ENCODE measurements around the gene DPY19L3. TPM values are rescaled to one million over a fixed set of nuclear protein-coding genes. Genes with fewer than 3 reads are reported as not detected.

DPY19L3 gene
- total RNA-seq, 4 donors from 2014 or later, result 2.3 to 9.9 (median 7.5) TPM

DNA sequence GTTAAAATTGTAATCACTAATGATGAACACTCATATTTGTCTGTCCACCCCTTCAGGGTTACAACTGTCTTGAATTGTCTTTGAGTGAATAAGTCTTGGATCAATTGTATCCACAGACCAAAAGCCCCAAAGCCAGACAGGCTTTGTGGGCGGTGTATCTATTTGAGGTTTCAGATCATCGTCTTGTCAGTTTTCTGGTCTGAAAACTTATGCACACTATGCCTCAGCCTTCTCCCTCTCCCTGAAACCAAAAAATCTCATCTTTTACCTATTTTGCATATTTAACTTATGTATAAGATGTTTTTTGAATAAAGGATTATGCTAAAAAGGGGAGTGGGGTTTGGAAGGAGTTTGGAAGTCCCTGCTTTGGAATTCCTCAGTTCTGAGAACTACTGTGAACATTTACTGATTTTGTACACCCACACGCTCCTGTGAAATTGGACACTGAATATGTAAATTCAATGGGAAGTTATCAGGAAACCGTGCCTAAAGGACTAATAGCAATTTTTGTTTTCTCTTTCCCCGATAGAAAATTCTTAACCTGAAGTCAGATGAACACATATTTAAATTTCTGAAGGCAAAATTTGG lies 52.1 kb downstream of the DPY19L3 start:
- ATAC-seq (no peak), DNase-seq (no peak)
- H3K27ac ChIP-seq, result no peak overlapping the region
- peaks cover 0 to 8% of the 10 kb centered on the region in 2 donors for H3K36me3 ChIP-seq
- no peak for TF ChIP-seq POLR2A (IDR thresholded peaks at IDR 0.05)
- no peak for TF ChIP-seq CTCF (IDR thresholded peaks at IDR 0.05 in 4 of 5, conservative IDR thresholded peaks at IDR 0.05 in 1 of 5)
- no peaks in the 10 kb centered on the region for H3K9me3 ChIP-seq
- intact Hi-C loops (cut with DNase I; ENCODE audit: low total_unique reads) (no loop called here), in situ Hi-C loops (cut with MboI; ENCODE audit: low sequenced_read_pairs in 4 of 4) (no loop called here)
- H3K4me3 ChIP-seq, result no peak overlapping the region
- H3K27me3 ChIP-seq, result no peaks in the 10 kb centered on the region
- no peaks in the 10 kb centered on the region for H3K4me1 ChIP-seq

GRCh38 chr19:32458500-32459123 lies 53.0 kb downstream of the DPY19L3 start:
- Histone ChIP-seq H3K27me3 (no peaks in the 10 kb centered on the region), H3K9me3 (no peaks in the 10 kb centered on the region), H3K27ac (no peak overlapping the region), H3K4me1 (no peaks in the 10 kb centered on the region), H3K36me3 (peaks cover 0 to 8% of the 10 kb centered on the region in 2 donors), H3K4me3 (no peak overlapping the region)
- in situ Hi-C loops (cut with MboI; ENCODE audit: low sequenced_read_pairs in 4 of 4) (no loop called here), intact Hi-C loops (cut with DNase I; ENCODE audit: low total_unique reads) (no loop called here)
- DNase-seq (no peak), ATAC-seq (no peak)
- no peak for TF ChIP-seq POLR2A (IDR thresholded peaks at IDR 0.05)
- TF ChIP-seq CTCF (IDR thresholded peaks at IDR 0.05 in 4 of 5, conservative IDR thresholded peaks at IDR 0.05 in 1 of 5), result no peak

DNA sequence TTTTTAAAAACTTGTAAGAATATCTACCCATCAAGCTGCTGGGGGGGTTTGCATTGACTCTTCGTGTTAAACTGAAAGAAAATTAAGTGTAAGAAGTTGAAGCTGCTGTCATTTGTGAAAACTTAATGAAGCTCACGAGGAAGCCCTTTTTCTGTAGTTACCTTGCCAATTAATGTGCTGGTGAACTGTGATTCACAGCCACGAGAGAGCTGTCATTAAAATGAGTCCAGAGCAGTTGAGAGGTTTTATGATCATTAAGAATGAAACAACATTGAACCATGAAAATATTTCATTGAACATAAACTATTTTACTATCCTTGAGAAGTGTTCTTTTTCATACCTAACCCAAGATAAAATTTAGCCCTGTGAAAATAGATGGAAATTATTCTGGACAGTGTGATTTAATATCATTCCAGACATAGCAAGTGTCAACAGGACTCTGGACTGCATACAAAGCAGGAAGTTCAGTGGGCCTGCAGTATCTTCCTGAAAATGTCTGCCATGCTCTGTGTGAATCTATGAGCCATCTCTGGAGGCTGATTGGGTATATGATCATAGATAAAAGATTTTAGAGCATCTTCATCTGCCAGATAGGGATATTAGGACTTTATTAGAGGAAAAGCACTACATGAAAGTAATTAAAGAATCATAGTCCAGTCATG lies 53.8 kb downstream of the DPY19L3 start:
- no peaks in the 10 kb centered on the region for H3K4me1 ChIP-seq
- no peaks in the 10 kb centered on the region for H3K27me3 ChIP-seq
- no peak for TF ChIP-seq POLR2A (IDR thresholded peaks at IDR 0.05)
- TF ChIP-seq CTCF (IDR thresholded peaks at IDR 0.05 in 4 of 5, conservative IDR thresholded peaks at IDR 0.05 in 1 of 5), result no peak
- no peak overlapping the region for H3K4me3 ChIP-seq
- H3K36me3 ChIP-seq, result peaks cover 0 to 8% of the 10 kb centered on the region in 2 donors
- no peaks in the 10 kb centered on the region for H3K9me3 ChIP-seq
- in situ Hi-C loops (cut with MboI; ENCODE audit: low sequenced_read_pairs in 4 of 4) (no loop called here), intact Hi-C loops (cut with DNase I; ENCODE audit: low total_unique reads) (no loop called here)
- no peak overlapping the region for H3K27ac ChIP-seq
- ATAC-seq (no peak), DNase-seq (no peak)

DNA sequence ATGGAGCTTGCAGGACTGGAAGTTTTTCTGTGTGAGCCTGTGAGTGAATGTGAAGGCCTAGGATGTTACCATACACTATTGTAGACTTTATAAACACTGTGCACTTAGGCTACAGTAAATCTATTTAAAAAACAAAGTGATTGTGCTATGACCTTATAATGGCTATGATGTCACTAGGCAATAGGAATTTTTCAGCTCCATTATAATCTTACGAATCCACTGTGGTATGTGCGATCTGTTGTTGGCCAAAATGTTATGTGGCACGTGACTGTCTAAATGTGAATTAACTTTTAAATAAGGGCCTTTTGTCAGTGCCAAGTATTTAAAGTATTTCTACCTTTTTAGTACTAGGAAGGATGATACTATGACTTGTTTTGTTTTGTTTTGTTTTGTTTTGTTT lies 54.9 kb downstream of the DPY19L3 start:
- no peak for DNase-seq
- H3K27ac ChIP-seq, result no peak overlapping the region
- no peak for ATAC-seq
- no peaks in the 10 kb centered on the region for H3K9me3 ChIP-seq
- H3K4me3 ChIP-seq, result no peak overlapping the region
- H3K27me3 ChIP-seq, result no peaks in the 10 kb centered on the region
- in situ Hi-C loops (cut with MboI; ENCODE audit: low sequenced_read_pairs in 4 of 4) (no loop called here), intact Hi-C loops (cut with DNase I; ENCODE audit: low total_unique reads) (no loop called here)
- TF ChIP-seq POLR2A (IDR thresholded peaks at IDR 0.05), result no peak
- no peak for TF ChIP-seq CTCF (IDR thresholded peaks at IDR 0.05 in 4 of 5, conservative IDR thresholded peaks at IDR 0.05 in 1 of 5)
- H3K36me3 ChIP-seq, result peaks cover 0 to 8% of the 10 kb centered on the region in 2 donors
- no peaks in the 10 kb centered on the region for H3K4me1 ChIP-seq
